NCI-H1930 (cell line): Measurements from ENCODE around the gene ANKRD42.

Experiments used
- DNase-seq, 2 experiments: peaks; one replicate each; lab custom pipeline; 2025; lab: John Stamatoyannopoulos, UW

The ANKRD42 gene

DNA sequence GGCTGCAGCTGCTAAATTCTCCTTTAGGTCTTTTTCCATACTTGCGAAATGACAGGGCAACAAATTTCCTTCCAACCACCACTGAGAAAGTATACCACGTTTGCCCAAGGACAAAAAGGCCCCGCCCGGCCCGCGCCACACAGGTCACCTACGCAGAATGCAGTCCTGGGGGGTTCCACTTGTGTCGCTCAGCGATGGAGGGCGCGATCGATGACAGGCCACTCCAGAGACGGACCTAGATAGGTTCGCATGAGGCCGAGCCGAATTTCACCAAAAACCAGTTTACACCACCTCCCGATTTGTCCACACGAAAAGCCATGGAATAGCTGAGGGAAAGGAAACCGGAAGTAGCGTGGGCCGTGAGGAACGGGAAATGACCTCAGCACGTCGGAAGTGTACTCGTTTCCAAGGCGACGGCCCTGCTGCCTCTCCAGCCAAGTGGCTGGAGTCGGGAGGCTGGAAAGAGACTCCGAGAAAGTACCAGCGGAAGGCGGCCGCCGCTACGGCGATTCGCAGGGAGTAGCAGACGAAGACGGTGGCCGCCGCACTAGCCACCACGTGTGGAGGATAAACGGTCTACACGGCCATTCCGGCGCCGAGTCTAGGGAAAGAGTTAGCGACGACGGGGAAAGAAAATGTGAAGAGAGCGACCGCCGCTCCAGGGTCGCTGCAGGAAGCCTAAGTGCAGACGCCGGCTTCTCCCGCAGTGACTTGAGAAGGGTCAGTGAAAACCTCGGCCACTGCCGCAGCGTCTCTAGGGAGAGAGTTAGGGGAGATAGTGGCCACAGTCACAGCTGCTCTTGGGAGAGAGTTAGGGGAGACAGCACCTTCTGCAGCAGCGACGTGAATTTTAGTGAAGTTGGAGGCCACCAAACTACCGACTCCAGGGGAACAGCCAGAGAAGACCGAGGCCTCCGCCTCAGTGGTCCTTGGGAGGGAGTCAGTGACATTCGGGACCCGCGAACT lies at the start of gene ANKRD42:
Gene ANKRD42, plus strand, starts transcription at position 398 of the 966 bp plus-strand sequence. CDS start 959 bp downstream, outside the sequence.
- peak; percentile 83 to 84 for DNase-seq

GRCh38 chr11:83147895-83148294 lies 45.6 kb upstream of the ANKRD42 start:
- DNase-seq, result no peak

DNA sequence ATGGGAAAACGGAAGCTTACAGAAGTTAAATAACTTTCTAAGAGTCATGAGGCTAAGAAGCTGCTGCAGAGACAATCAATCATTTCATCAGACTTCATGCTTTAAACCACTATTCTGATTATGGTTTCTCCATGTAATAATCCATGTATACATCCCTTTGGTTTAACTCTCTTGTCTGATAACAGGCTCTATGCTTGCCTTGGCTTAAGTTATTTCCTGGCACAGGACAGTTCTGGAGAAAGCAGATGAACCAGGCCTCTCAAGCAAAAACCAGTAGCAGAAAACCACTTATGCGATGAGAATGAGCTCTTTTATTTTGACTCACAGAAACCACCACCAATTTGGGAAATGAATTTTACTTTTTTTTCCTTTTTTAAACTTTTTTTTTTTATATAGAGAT lies 43.1 kb upstream of the ANKRD42 start:
- DNase-seq, result no peak

- DNase-seq, result no peak
Observed at GRCh38 chr11:83151274-83151977, 42.1 kb upstream of the ANKRD42 start.

DNA sequence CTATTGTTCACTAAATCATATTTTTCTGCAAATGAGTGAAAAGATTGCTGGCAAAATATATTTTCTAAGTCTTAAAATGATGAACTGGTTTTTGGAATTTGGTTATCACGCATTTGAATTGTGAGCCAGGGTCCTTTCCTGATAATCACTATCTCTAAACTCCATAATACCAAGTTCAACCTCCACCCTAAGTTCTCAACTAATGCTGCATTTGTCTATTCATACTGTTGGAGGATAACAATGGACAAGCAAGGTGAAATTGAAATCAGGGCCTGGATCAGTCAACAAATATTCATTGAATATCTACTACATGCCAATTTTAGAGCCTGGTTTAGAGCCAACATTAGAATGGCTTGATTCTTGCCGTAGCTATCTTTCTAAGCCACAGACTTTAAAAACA lies 41.2 kb upstream of the ANKRD42 start:
- no peak for DNase-seq

GRCh38 chr11:83153764-83154163 lies 39.7 kb upstream of the ANKRD42 start:
- no peak for DNase-seq

- DNase-seq, result peak; percentile 98 to 99
Observed at GRCh38 chr11:83156144-83156995, 37.1 kb upstream of the ANKRD42 start.

- no peak for DNase-seq
Observed at GRCh38 chr11:83156996-83157593, 36.4 kb upstream of the ANKRD42 start, which contains the start of gene PCF11. TSS of gene PCF11 (plus strand) at chr11:83157131. CDS start at chr11:83157440, 309 bp downstream.

DNA sequence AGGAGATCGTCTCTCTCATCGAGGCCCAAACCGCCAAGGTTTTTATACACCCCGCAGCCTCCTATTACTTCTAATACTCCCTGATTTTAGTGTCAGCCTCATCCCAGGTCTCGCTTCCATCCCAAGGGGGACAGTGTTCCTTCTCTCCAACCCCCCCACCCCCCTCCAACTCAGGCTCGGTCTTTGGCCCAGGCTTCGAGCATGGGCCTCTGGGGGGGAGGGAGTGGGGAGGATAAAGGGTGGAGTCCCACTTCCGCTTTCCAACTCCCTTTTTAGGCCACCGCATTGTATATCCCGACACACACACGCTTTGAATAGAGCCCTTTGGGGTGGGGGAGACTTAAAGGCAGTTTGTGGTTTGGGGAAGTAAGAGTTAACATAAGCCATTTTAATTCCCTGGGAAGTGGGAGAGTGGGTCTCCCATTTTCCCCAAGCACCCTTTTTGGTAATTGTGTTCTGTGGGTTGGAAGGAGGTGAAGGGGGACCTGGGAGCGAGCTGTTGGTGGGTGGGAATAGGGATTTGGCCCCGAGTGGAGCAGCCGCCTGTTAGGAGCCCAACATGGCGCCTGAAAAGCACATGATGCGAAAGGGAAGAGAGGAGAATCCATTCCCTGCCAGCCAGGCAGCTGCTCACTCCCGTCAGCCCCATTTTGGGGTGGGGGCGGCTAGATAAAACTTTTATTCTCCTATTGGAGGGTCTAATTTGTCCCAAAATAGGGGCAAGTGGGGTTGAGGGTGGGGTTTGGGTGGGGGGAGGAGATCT lies 35.7 kb upstream of the ANKRD42 start:
- peak in 1 of 2 experiments; percentile 3 for DNase-seq

GRCh38 chr11:83158357-83158786 lies 35.1 kb upstream of the ANKRD42 start:
- DNase-seq, result no peak

DNA sequence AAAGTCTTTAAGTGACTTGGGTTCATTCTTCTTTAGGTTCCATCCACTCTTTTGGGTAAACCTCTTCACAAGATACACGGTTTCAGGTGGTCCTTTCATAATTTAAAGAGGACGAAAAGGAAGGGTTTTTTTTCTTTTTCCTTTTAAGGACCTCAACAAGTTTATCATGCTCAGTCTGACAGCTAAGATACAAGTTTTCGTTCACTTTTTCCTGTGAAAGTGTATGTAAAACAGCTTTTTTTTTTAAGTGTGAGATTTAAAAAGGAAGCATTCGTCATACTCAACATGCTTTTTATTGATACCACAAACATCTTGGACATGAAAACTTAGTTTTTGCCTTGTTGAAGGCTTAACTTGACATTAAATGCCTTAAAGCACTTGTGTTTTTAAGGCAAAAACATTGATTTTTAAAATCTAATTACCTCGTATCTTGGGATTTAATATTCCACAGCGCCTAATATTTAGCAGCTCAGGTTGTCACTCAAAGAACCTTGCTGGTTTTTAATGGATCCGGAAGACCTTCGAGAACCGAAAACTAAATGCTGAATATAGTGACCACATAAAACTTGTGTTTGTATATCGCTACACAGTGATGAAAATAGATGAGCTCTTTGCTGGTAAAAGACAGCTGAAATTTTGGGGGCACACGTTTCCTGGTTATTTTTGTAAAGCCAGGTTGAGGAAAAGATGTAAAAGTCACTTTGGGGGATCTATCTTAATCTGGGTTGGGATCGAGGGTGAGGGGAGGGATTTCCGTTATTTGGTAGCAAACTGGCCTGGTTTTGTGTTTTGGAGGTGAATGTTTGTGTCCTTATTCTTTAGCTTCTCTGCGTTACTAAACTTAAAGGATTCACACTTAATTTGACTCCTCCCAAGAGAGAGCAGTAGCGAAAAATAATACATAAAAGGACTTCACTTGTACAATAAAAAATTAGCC lies 34.3 kb upstream of the ANKRD42 start:
- DNase-seq, result no peak

GRCh38 chr11:83159902-83160865 lies 33.3 kb upstream of the ANKRD42 start:
- no peak for DNase-seq

DNA sequence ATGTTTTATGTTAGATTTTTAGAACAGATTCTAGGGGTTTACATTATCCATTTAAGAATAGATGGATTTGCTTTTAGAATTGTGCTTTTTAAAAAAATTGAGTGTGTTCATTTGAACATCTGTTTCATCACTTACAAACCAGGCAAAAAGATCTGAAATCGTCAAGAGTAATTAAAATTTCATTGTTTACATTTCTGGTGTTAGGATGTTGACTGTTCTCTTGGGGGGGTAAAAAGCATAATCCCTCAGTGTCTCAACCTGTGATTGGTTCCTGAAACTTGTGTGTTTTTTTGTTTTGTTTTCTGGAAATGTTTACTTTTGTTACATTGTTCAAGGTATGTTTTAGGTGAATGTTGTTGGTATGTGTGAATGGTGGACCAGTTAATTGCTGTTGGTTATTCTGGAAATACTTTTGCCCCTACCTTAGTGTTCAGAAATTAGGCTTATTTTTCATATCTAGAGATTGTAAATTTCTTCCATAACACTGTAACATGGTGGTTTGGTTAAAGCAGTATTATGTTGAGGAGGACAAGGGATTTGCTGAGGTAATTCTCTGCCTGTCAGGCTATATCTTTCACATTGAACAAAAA lies 31.8 kb upstream of the ANKRD42 start:
- DNase-seq, result no peak

DNA sequence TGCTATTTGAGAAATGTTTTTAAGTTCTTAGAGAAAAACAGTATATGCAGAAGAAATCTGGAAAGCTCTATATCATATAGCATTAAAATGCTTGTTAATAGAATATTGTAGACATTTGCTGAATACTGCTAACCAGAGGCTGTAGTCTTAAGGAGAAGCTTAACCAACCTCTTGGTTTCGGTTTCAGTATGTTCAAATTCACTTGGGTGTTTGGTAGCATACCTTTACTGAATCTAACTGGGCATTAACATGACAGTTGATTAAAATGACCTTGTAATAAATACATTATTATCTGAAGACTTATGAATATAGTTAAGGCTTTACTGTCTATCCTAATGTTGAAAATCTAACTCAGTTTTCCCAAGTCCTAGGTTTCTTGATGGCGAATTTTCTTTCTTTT lies 31.1 kb upstream of the ANKRD42 start:
- DNase-seq, result no peak

GRCh38 chr11:83166193-83166866 lies 27.2 kb upstream of the ANKRD42 start:
- DNase-seq, result no peak

DNA sequence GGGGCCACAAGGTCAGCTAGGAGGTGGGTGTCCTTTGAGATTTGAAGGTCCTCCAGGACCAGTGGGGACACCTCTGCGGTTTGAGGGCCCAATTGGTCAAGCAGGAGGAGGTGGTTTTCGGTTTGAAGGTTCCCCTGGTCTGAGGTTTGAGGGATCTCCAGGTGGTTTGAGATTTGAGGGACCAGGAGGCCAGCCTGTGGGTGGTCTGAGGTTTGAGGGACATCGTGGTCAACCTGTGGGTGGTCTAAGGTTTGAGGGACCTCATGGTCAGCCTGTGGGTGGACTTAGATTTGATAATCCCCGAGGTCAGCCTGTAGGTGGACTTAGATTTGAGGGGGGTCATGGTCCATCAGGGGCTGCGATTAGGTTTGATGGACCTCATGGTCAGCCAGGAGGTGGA lies 24.8 kb upstream of the ANKRD42 start:
- DNase-seq, result no peak

DNA sequence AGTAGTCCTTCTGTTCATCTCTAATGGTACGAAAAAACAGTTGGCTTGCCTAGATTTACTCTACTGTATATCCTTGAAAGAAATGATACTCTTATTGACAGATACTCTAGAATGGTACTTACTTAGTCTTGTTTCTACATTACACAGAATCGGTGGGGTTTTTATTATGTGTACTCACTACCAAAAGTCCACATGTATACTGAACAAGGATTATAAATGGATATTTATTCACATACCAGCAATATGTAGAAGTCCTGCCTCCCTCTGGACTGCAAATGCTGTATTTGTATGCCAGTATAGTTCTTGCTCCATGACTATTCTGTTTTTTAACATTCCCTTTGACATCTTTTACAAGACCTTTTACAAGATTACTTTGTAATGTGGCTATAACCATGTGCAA lies 22.6 kb upstream of the ANKRD42 start:
- no peak for DNase-seq
